GM21515 (cell line): Measurements from ENCODE around the gene SUN1.

ENCODE experiments used
- ATAC-seq: cut with Tn5 transposase; IDR thresholded peaks from one replicate; pipeline ENCODE4 v1.9.1; 2021; ENCODE audit not compliant: unreplicated experiment

SUN1 gene

DNA sequence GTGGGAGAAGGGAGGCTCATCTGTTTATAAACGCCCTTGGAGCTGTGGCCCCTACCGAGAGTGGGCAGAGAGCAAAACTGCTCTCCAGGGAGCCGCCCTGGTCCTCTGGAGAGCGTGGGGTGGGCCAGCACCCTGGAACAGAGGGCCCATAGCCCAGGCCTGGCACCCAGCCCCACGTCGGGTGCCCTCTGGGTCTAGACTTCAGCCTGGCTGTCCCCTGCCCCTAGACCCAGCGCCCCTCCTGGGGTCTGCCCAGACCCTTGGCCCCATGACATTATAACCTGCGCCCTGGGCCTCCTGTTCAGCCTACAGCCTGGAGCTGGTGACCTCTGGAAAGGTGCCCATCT lies 68.7 kb downstream of the SUN1 start:
- ATAC-seq: no peak

GRCh38 chr7:901388-902154 lies 69.3 kb downstream of the SUN1 start:
- no peak for ATAC-seq

DNA sequence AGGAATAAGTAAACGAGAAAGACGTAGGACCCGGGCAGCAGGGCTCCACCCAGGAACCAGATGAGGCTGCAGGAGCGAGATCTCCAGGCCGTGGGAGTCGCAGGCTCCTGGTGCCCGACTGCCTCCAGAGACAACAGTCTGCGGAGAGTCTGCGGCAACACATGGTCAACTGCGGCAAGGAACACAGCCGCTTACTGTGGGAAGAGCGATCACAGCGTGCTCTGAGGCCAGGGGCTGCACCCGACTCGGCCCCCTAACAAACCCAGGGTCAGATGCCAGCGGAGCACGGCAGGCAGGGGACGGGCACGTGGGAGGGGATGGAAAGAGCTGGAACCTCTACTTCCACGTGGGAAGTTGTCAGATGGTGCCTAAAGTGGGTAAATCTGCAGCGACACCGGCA lies 70.7 kb downstream of the SUN1 start:
- no peak for ATAC-seq

DNA sequence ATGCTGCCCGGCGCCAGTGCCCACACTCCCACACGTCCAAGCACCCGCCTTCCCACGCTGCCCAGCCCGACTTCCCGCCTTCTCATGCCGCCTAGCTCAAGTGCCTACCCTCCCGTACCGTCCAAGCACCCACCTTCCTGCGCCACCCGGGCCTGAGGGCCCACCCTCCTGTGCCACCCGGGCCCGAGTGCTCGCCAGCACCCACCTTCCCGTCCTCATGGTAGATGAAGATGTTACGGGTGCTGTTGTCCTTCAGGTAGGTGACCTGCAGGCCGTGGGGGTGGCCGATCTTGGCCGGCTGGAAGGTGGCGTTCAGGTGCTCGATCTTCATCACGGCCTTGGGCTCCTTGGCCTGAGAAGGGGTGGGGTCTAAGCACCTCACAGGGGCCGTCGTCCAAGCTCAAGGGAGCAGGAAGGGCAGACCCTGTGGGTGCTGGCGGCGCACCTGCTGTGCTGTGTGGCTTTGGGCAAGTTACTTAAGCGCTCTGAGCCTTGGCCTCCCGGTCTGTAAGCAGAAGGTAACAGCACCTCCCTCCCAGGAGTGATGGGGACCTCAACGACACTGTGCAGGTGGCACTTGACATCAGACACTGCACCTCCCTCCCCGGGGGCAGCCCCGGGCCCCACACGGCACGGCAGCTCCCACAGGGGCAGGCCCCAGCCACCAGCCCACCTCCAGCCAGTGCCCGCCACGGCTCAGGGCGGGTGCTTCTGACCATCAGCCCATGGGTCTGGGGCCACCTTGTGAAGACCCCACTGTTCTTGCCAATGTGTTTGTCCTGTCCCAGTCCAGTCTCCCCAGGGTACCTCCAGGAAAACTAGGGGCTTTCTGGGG lies 71.9 kb downstream of the SUN1 start:
- no peak for ATAC-seq

DNA sequence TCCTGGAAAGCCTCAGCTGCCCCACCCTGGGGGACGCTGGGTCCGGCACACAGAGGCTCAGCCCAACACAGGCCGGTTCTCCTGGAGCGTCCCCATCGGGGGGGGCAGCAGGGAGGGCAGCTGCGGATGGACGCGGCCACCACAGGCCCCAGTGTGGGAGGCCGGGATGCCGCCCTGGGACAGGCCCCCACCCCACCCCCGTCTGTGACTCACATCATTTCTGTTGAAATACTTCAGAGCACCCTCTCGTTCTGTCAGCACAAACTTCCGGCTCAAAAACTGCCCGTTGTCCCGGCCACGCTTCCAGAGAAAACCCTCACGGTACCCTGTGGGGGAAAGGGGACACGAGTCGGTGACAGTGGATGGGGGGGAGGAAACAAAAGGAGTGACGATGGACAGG lies 72.6 kb downstream of the SUN1 start:
- no peak for ATAC-seq

DNA sequence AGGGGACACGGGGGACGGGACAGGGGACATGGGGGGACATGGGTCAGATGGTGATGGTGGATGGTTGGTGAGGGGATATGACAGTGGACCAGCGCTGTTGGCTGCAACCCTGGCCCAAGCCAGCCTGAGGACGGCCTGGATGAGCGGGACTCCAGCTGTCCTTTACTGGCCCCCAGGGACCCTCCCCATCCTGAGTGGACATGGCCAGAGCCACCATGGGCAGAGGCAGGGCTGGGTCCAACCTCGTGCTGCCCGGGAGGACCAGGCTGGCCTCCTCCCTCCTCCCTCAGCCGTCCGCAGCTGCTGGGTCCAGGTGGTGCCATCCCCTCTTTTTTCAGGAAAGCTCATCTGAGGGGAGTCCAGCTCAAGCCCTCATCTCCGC lies 74.5 kb downstream of the SUN1 start:
- ATAC-seq: no peak

DNA sequence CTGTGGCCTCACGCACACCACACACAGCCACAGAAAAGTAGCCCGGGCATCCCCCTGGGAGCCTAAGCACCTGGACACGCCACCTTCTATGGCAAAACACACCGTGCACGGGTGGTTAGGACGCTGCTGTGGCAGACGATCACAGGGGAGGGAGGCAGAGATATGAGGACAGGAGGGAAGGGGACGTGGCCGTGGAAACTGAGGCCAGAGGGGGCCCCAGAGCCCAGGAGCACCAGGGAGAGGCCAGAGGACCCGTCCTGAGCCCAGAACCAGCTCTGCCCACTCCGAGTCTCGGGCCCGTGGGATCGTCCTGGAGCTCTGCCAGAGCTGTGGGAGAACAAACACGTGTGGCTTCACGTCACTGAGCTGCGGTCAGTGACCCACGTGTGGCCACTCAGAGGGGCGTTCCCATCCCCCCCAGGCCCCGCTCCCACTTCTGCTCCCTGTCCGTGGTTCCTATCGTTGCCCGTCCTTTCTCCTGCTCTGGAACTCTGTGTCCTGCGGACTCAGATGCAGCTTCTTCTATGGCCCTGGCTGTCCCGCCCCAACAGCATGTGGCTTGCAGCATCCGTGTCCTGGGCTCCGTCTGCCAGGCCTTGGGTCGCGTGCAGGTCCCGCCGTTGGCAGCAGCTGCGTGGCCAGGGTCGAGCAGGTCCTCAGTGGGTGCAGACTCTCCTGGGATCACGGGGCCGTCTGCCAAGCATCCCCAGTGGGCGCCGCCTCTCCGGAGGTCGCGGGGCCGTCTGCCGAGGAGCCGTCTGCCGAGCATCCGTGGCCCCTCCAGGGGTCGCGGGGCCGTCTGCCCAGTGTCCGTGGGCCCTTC lies 75.1 kb downstream of the SUN1 start:
- ATAC-seq: no peak

- no peak for ATAC-seq
Measured at GRCh38 chr7:908159-908581, 75.9 kb downstream of the SUN1 start.

DNA sequence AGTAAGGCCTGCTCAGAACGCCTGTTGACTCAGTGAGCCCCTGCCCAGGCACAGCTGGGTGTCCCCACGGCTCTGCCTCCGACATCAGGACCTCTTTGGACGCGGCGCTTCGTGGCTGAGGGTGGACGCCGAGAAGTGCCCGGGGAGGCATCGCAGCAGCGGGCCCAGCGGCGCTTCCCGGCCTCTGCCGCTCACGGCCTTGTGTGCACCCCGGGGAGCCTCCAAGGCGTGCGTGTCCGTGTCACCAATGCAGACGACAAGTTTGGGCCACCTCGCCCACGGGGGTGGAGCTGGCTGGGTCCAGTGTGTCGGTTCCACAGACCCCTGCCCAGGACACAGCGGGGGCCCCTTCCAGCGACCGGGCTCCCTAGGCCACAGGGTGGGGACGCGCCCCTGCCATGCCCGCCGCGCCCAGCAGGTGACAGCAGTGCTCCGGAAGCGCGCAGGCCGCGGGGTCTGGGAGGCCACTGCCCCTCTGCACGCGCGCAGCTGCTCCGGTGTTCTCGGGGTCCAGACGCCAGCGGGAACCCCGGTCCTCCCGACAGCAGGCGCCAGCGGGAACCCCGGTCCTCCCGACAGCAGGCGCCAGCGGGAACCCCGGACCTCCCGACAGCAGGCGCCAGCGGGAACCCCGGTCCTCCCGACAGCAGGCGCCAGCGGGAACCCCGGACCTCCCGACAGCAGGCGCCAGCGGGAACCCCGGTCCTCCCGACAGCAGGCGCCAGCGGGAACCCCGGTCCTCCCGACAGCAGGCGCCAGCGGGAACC lies 76.5 kb downstream of the SUN1 start:
- peak; percentile 70 for ATAC-seq

DNA sequence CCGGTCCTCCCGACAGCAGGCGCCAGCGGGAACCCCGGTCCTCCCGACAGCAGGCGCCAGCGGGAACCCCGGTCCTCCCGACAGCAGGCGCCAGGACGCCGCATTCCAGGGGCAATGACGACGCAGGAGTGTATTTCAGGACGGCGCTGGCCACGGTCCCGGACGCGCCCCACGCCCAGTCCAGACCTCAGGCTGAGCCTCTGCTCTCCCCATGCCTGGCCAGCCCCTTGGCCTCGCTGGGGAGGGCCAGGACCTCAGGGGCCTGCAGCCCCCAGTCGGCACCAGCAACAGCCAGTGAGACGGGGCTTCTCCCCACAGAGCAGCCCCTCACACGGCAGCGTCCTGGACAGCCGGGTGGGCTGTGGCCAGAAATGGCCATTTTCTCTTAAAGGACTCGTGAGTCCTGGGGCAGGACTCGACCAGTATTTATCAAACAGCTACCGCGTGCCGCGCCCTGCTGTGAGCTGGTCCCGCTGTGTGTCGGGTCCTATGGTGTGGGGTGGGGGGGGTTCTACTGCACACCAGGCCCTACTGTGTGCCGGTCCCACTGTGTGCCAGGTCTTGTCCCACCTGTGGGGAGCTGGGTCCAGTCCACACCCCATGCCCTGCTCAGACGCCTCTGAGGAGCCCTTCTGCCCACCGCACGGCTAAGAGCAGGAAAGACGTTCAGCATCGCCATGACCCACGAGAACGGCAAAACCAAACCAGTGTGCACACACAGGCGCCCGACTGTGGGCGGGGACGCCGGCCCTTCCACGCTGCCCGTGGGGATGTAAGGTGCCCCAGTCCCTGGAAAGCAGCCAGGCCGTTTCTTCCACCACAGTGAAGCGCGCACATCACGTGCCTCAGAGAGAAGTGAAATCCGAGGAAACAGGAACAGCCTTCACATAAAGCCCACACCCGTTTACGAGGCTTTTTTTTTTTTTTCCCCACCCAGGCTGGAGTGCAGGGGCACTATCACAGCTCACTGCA lies 77.4 kb downstream of the SUN1 start:
- no peak for ATAC-seq

GRCh38 chr7:910441-910861 lies 78.2 kb downstream of the SUN1 start:
- ATAC-seq: no peak

DNA sequence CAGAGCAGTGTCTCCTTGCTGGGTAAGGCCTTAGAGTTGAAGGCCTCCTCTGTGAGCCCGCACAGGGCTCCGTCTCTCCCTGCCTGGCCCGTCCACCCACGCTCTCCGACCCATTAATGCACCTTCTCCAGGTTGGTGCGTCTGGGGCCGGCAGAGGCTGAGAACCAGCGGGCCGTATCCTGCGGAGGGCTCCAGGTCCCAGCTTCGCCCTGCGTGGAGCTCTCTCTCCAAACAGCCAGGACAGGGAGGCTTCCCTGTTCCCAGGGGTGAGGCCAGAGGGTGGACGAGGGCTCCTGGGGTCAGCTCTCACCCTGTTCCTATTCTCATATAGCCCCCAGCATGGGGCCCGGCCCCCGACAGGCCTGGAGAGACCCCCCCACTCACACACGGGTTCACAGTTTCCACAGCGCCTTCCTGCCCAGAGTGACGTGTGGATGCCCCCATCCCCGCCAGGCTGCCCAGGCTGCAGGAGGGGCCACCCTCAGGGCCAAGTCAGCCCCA lies 78.7 kb downstream of the SUN1 start:
- no peak for ATAC-seq

GRCh38 chr7:911791-912480 lies 79.7 kb downstream of the SUN1 start:
- ATAC-seq: no peak

DNA sequence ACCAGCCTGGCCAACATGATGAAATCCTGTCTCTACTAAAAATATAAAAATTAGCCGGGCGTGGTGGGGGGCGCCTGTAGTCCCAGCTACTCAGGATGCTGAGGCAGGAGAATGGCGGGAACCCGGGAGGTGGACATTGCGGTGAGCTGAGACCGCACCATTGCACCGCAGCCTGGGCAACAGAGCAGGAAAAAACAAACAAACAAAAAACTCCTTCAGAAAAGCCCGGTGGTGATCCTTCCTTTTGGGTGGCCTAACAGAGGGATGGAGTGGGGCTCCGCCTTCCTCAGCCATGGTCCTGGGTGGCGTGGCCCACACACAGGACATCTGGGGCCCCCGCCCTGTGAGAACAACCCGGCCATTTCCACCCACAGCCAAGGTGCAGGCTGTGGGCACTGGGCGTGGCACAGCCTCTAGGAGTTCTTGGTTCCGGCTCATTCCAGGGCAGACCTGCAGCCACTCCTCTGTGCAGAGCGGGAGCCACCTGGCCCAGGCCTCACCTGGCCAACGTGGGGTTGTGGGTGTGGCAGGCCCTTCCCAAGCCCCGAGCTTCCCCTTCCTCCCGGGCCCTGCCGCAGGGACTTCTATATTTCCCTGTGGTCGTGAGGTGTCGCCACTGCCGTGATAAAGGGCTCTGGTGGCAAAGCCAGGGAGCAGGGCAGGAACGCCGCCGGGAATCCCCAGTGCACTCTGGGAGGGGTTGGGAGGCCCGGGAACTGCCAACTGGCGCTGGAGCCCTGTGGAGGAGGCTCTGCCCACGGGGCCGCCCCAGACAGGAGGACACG lies 81.7 kb downstream of the SUN1 start:
- ATAC-seq: no peak

GRCh38 chr7:914521-915194 lies 82.4 kb downstream of the SUN1 start:
- no peak for ATAC-seq

DNA sequence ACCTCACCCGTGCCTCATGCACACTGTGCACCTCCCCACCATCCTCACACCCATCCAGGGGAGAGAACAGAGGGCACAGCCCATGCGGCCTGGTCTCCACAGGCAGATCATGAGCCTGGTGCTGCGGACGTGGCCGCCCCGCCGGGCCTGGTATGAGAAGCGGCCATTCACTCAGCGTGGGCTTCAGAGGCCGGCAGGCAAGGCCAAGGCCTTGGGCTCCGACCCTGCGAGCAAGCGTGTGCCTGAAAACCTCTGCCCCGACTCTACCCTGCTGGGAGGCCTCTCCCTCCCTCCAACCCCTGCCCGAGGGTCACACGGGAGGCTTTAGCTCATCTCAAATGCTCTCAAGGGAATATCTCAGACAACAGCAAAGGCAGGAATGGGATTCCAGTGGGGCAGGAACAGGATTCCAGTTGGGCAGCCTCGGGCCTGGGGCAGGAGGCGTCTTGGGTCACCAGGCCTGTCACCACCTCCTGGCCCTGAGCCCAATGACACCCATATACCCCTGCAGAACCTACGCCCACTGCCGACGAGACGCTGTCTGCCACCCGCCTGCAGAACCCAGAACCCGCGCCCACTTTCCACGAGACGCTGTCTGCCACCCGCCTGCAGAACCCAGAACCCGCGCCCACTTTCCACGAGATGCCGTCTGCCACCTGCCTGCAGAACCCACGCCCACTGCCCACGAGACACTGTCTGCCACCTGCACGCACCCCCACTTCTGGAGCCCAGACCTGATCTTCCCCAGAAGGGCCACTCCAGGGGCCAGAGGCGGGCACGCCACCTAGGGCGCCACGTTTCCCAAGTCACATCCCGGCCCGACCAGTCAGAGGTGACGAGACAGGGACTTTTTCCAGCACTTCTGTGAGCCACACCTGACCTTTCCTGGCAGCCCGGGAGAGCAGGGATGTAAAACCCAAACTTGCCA lies 83.3 kb downstream of the SUN1 start:
- ATAC-seq: no peak
